GM18870 (cell line): ENCODE data around the gene PPP2R3B.
"Not testable (repeated sequence)": the region's sequence is repeated elsewhere in the genome, so short reads cannot be mapped to it uniquely, and the experiment has no call there.

ENCODE experiments used
- ATAC-seq: cut with Tn5 transposase; IDR thresholded peaks from one replicate; pipeline ENCODE4 v1.9.1; 2021; ENCODE audit warnings: moderate library complexity; ENCODE audit not compliant: unreplicated experiment

The PPP2R3B gene

GRCh38 chrX:386768-387575 lies at the start of gene PPP2R3B:
PPP2R3B (minus strand) TSS chrX:386907; CDS start chrX:386691, 216 bp downstream.
- peak; percentile 93 for ATAC-seq

GRCh38 chrX:435536-436122 lies 48.9 kb upstream of the PPP2R3B start:
- no peak for ATAC-seq

- ATAC-seq, result no peak
Observed at GRCh38 chrX:434946-435345, 48.2 kb upstream of the PPP2R3B start.

GRCh38 chrX:433771-434170 lies 47.1 kb upstream of the PPP2R3B start:
- ATAC-seq, result no peak

- not testable (repeated sequence) for ATAC-seq
Observed at GRCh38 chrX:432666-433065, 46.0 kb upstream of the PPP2R3B start.

- no peak for ATAC-seq
Observed at GRCh38 chrX:431492-432111, 44.9 kb upstream of the PPP2R3B start.

- ATAC-seq, result no peak
Observed at GRCh38 chrX:431056-431455, 44.3 kb upstream of the PPP2R3B start.

- ATAC-seq, result no peak
Observed at GRCh38 chrX:429266-429825, 42.6 kb upstream of the PPP2R3B start.

GRCh38 chrX:427812-428725 lies 41.4 kb upstream of the PPP2R3B start:
- no peak for ATAC-seq

GRCh38 chrX:426881-427280 lies 40.2 kb upstream of the PPP2R3B start:
- ATAC-seq, result no peak

- ATAC-seq, result no peak
Observed at GRCh38 chrX:425056-425455, 38.3 kb upstream of the PPP2R3B start.

- ATAC-seq, result no peak
Observed at GRCh38 chrX:421646-422391, 35.1 kb upstream of the PPP2R3B start.

GRCh38 chrX:420496-421223 lies 34.0 kb upstream of the PPP2R3B start:
- no peak for ATAC-seq

- ATAC-seq, result no peak
Observed at GRCh38 chrX:418927-419729, 32.4 kb upstream of the PPP2R3B start.

- ATAC-seq, result not testable (repeated sequence)
Observed at GRCh38 chrX:415498-415897, 28.8 kb upstream of the PPP2R3B start.

- ATAC-seq, result no peak
Observed at GRCh38 chrX:413322-414201, 26.9 kb upstream of the PPP2R3B start.

GRCh38 chrX:410296-410695 lies 23.6 kb upstream of the PPP2R3B start:
- ATAC-seq, result no peak

- ATAC-seq, result no peak
Observed at GRCh38 chrX:405149-405548, 18.4 kb upstream of the PPP2R3B start.
